Stimulated activated CD8-positive, alpha-beta memory T cell treated with anti-CD3 and anti-CD28 coated beads, Interleukin-2, amount 100 ng/mL, for 1 hour (primary cell): ENCODE measurements around the gene E2F1.
"Not testable (repeated sequence)": the region's sequence is repeated elsewhere in the genome, so short reads cannot be mapped to it uniquely, and the experiment has no call there.

Experiments
- DNase-seq, 2 donors: peaks; one replicate each; pipeline ENCODE4 v3.0.0-alpha.2; 2020; ENCODE audit warnings: low read depth in 2 of 2

Gene E2F1

GRCh38 chr20:33645072-33645358 is 41.2 kb downstream of the E2F1 start:
- no peak for DNase-seq

GRCh38 chr20:33644313-33645071 is 41.7 kb downstream of the E2F1 start:
- DNase-seq = no peak

- no peak for DNase-seq
Measured at GRCh38 chr20:33640287-33640686, 45.9 kb downstream of the E2F1 start.

GRCh38 chr20:33636776-33637175 is 49.4 kb downstream of the E2F1 start:
- no peak for DNase-seq

- DNase-seq = no peak
Measured at GRCh38 chr20:33635341-33635740, 50.8 kb downstream of the E2F1 start.

- not testable (repeated sequence) for DNase-seq
Measured at GRCh38 chr20:33631910-33632309, 54.3 kb downstream of the E2F1 start.

- no peak for DNase-seq
Measured at GRCh38 chr20:33630507-33630906, 55.7 kb downstream of the E2F1 start.

- no peak for DNase-seq
Measured at GRCh38 chr20:33629979-33630378, 56.2 kb downstream of the E2F1 start.

- no peak for DNase-seq
Measured at GRCh38 chr20:33629533-33629932, 56.7 kb downstream of the E2F1 start.

- DNase-seq = no peak
Measured at GRCh38 chr20:33627577-33628216, 58.5 kb downstream of the E2F1 start.

- DNase-seq = no peak
Measured at GRCh38 chr20:33626190-33626589, 60.0 kb downstream of the E2F1 start.
